Urothelium cell line (cell line): ENCODE results near the gene TIMM29.

Experiments used
- DNase-seq: peaks from one replicate; pipeline ENCODE4 v3.0.0; 2011; ENCODE audit warnings: low spot score, mixed read lengths
- FAIRE-seq: peaks from 2 replicates; lab custom pipeline; 2011; peaks lifted over from hg19 to GRCh38; lab: Jason Lieb, UNC

The TIMM29 gene

GRCh38 chr19:10977742-10978092, 49.1 kb downstream of the TIMM29 start:
- FAIRE-seq (no peak), DNase-seq (no peak)
